ELR (cell line): ENCODE data around the gene GIMAP6.
"Not testable (repeated sequence)": the region's sequence is repeated elsewhere in the genome, so short reads cannot be mapped to it uniquely, and the experiment has no call there.

Source experiments
- DNase-seq: peaks from one replicate; pipeline ENCODE4 v3.0.0-alpha.2; 2015; ENCODE audit warnings: low read depth

The GIMAP6 gene

DNA sequence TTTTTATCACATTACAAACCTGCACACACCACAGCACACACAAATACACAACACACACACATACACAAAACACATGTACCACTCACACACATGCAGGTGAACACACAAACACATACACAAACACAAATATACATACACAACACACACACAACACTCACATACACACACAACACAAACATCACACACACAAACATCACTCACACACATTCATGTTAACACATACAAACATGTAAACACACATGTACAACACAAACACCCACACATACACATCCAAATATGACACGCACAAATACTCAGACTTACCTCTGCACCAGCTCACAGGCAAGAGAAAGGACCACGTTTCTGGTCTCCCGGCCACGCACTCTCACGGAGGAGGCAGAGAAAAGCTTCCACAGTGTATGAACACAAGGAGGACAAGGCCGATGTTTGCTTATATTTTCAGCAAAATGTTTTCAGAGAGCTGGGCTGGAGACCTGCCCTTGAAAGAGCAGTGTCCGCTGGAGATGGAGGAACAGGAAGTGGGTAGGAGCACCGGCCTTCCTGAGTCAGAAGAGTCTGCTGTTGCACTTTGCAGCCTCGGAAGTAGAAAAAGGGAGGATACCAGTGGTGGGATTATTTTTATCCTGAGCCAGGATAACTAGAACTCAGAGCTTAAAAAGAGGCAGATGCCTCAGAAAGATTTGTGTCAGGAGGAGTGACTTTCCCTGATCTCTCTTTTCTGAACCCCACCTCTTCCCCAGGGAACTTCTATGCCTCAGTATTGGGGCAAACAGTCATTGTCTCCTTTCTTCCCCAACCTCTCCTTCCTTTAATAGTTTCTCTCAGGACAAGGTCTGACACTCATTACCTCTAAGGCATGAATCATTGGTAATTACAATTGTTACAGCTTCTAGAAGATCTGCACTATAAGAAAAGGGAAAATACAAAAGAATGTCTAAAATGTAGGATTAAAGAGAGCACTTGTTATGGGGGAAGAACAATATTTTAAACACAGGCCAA lies at the start of gene GIMAP6:
TSS of gene GIMAP6 (minus strand) at position 520 of the 999 bp plus-strand sequence. CDS start 2,243 bp downstream, outside the sequence.
- DNase-seq: no peak

DNA sequence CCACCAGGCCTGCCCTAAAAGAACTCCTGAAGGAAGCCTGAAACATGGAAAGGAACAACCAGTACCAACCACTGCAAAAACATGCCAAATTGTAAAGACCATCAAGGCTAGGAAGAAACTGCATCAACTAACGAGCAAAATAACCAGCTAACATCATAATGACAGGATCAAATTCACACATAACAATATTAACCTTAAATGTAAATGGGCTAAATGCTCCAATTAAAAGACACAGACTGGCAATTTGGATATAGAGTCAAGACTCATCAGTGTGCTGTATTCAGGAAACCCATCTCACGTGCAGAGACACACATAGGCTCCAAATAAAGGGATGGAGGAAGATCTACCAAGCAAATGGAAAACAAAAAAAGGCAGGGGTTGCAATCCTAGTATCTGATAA lies 48.2 kb upstream of the GIMAP6 start:
- not testable (repeated sequence) for DNase-seq

DNA sequence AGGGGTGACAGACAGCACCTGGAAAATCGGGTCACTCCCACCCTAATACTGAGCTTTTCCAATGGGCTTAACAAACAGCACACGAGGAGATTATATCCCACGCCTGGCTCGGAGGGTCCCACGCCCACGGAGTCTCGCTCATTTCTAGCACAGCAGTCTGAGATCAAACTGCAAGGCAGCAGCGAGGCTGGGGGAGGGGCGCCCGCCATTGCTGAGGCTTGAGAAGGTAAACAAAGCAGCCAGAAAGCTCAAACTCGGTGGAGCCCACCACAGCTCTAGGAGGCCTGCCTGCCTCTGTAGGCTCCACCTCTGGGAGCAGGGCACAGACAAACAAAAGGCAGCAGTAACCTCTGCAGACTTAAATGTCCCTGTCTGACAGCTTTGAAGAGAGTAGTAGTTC lies 46.4 kb upstream of the GIMAP6 start:
- DNase-seq: not testable (repeated sequence)

DNA sequence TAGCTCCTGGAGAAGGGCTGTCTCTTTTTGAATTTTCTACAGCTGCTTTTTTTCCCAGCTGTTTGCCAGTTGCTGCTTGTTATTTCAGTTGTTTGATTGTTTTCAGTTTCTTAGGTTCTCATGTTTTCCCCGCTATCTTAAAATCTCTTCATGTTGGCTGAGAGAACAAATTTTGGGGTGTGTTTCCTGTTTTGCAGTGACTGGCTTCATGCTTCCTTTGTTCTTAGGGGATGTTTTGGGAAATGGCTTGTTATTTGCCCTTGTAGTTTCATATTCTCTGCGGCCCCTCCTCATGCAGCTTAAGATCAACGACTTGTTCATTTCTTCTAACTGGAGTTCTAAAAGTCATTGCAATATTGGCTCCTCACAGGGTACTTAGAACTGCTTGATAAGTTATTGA lies 44.7 kb upstream of the GIMAP6 start:
- not testable (repeated sequence) for DNase-seq

DNA sequence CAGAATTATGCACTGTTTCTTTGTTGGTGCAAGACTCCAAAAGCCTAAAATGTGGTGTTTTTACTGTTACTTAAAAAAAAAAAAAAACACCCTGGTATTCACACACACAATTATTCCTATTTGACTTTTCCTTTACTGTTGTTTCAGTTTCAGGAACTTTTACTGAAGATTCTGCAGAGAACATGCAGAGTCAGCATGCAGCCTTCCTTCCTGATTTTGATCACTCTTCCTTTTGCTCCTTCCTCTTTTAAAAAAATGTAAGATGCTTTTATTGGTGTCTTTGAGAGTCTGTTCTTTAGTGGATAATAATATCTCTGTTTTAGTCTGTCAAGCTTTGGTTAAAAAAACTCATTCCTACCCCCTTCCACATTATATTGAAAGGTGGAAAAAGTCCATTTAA lies 44.1 kb upstream of the GIMAP6 start:
- DNase-seq: not testable (repeated sequence)

DNA sequence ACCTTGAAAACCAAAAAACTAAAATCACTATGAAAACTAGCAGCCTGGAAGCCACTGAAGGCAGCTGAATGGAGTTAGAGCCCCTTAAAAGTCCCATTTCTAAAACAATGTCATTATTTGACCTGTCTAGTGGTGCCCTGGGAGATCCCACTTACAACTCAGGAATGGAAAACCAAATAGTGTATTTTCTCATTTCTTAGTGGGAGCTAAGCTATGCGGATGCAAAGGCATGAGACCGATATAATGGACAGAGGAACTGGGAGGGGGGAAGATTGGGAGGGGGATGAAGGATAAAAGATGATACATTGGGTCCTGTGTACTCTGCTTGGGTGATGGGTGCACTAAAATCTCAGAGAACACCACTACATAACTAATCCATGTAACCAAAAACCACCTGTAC lies 43.5 kb upstream of the GIMAP6 start:
- DNase-seq: no peak

DNA sequence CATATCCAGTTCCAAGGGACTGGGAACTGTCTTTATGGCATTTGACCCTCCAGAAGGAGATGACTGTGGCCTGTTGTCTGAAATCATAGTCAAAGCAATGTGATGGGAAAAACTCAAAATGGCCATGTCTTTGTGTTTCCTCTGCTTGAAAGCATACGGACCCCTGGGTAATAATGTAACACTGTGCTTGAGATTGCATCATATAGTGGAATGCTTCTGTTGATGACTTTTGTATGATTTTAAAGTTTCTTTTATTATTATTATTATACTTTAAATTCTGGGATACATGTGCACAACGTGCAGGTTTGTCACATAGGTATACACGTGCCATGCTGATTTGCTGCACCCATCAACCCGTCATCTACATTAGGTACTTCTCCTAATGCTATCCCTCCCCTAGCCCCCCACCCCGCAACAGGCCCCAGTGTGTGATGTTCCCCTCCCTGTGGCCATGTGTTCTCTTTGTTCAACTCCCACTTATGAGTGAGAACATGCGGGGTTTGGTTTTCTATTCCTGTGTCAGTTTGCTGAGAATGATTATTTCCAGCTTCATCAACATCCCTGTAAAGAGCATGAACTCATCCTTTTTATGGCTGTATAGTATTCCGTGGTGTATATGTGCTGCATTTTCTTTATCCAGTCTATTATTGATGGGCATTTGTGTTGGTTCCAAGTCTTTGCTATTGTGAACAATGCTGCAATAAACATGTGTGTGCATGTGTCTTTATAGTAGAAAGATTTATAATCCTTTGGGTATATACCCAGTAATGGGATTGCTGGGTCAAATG lies 39.8 kb upstream of the GIMAP6 start:
- DNase-seq: not testable (repeated sequence)

DNA sequence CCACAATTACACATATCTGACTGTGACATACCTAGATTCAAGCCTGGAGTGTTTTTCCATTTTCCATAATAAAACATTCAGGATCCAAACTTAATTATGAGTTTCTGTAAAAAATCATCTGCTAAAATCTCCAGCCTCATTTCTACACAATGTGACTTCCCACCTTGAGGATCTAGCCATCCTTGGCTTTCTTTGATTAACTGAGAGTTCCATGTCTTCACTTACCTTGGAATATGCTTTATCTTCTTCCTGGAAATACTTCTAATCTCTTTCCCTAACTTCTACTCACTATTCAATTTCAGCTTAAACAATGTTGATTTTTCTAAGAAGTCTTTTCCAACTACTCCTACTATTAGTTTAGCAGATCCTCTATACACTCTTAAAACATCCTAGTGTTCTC lies 36.8 kb upstream of the GIMAP6 start:
- DNase-seq: no peak

DNA sequence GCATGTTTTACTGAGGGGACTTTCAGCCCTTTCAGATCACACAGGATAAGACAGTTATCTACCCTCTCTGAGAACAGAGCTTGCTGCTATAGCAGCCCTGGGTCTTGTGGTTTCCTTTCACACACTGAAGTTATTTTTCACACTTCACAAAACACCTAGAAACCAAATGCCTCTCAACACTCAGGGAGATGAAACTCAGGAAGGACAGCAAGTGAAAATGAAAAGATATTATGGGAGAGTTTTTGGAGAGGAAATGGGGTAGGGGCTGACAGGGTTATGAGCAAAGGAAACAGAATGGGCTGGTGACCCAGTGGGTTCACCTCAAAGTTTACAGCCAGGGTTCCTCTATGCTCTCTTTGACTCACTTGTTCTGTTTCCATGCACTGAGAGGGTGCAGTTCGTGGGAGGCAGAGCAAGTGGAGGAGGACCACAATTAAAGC lies 36.3 kb upstream of the GIMAP6 start:
- no peak for DNase-seq

DNA sequence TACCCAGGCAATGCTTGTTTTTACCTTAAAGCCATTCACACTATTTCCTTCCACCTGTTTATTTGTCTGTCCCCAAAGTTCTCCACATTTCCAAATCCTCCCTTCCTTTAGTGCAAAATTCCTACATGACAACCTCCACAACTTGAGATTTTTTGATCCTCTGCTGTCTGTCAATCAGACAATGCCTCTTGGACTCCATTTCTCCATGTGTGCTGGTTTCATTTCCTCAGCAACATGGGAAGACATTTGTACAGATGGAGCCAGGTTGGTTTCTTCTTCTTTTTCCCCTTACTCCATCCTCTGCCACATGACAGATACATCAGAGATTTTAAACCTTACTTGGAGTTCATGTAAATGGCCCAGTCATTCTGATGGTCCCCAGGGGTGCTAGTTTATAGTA lies 34.2 kb upstream of the GIMAP6 start:
- DNase-seq: no peak

DNA sequence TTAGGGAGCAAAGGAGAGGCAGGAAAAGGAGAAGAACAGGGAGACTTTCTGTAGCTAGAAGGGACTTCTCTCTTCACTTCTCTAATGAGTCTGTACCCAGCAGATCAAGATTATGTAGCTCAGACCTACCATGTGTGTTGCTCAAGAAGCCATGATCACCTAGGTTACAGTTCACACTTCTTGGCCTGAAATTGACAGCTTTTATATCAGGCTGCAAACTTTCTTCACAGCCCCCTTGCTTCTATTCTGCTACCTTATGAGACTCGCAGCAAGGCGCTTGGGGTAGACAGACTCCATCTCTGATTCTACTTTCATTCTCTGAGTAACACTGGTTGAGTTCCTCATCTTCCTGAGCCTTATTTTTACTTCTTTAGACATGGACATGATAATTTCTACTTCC lies 33.7 kb upstream of the GIMAP6 start:
- DNase-seq: no peak

DNA sequence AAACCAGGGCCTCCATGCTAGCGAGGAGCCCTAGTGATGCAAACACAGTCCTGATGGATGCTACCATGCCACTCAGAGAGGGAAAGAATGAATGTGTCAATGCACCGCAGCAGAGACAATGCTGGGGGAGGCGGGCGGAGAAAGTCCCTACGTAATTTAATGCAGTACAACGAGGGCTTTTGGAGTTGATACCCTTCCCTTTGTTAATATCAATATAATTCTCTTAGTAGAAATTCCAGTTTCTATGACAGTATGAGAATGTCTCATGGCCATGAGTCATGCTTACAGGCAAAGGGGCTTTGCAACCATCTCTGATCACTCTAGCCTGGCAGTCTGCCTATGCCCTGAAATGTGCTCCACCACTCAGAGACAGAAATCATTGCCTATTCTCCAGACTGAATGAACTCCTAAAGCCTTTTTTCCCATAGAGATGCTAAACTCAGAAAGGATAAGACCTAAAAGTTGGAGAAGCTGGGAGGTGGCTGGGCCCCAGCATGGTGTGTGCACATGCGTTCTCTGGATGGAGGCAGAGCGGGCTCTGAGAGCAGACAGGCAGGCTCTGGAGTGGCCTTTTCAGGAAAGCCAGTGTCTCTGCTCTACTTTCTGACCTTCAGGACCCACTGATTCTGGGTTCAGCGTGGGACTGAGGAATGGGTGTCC lies 33.0 kb upstream of the GIMAP6 start:
- DNase-seq: no peak

DNA sequence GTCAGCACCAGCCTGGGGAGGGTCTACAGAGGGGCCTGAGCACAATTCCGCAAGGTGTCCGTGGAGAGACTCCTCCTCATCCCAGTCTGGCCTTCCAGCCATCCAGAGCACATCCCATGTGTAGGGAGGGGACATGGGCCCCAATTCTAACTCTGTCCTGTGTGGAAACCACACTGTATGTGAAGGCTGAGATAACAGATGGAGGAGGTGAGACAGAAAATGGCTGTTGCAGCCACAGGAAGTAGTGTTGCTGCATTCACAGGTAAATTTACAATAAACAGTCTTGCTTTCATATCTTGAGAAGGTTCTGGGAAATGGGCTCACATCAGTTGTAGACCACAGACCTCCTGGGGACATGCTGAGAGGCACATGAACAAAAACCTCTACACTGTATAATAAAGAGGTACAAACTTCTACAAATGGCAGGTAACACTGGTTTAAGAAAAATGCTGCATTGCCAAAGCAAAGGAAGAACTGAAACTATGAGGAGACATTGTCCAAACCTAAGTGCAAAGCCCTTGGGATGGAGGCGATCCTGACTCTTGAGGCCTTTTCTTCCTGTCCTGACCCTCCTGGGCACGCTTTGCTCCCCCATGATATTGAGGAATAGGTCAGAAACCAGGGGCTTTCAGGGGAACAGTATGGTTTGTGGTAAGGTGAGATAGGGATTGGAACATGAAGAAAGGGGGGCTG lies 31.8 kb upstream of the GIMAP6 start:
- no peak for DNase-seq

DNA sequence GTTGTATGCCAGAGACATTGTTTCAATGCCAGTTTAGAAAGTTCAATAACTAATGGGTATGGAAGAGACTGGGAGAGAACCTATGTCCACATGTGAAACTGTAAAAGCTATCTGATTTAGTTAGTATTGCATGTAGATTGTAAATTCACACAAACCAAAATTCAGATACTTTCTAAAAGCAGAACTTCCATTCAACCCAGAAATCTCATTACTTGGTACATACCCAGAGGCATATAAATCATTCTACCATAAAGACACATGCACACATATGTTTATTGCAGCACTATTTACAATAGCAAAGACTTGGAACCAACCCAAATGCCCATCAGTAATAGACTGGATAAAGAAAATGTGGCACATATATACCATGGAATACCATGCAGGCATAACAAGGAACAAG lies 30.6 kb upstream of the GIMAP6 start:
- not testable (repeated sequence) for DNase-seq

DNA sequence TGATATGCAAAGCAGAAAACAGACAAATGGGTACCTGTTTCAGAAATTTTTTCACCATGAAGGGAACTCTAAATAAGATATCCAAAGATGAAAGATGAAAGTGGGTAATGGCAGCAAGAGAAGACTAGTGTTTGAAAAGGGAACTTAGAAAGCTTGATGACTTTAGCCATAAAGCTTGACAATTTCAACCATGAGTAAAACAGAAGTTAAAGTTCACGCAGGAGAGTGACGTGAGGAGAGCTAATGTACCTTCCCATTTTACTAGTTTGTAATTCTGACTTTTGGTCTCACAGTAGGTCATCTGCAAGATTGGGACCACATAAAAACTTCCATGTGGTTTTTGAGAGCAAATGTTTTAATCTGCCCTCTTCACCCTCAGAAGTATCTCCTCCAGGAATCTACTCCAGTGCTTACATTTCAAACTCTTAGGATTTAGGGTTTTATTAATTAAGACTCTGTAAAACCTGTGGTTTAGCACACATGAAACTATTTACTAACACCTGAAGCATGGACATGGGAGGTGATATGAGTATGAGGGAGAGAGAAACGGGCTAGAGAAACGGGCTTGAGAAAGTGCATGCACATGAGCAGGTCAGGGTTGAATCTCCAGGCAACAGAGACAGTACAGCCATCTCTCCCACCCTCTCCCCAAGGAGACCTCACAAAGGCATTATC lies 28.9 kb upstream of the GIMAP6 start:
- DNase-seq: no peak

DNA sequence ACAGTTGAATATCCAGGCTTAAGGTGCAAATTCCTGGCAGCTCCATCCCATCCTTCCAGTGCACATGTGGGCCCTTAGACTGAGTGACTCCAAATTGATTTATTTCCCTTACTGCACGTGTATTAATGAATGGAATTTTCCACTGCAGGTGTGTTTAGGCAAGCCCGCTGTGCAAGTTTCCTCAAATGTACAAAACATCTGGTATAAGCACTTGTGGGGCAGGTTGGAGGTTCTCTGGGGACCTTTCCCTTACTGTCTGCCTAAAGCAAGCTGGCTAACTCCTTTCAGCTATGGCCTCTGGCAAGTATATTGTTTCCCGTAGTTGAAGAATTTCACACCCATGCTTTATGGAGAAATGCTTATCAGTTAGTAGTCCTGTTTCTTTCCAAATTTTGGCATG lies 25.3 kb upstream of the GIMAP6 start:
- no peak for DNase-seq

DNA sequence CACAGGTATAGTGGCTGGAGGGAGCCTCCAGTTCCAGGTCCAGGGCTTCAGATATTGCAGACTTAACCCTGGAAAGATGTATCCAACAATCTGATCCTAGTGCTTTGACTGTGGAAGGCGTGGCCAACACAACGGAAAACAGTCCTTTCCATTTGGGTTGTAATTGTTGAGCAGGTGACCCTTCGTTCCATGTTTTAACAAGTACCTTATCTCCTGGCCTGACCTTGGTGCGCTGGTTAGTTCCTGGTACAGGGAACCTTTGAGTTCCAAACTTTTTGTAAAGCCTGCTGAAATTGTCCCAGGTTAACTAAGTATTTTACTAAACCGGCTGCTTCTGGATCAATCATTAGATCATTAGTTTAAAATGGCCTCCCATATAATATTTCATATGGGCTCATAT lies 23.9 kb upstream of the GIMAP6 start:
- DNase-seq: no peak

DNA sequence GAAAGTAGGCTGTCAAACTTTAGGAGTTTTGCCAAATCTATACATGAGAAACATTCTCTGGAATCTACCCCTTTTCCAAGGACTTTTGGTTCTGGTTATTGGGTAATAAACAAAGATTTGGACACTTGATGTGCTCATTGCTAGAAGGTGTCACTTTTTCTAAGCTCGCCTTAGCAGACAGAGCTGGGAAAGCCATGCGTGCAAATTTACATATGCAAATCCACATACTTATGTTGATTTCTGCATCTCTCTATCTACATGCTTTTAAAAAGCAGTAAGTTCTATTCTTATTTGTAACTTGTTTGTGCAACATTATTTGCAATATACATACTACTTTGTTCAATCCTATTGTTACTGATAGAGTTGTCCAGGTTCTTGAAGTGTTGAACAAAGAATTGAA lies 22.5 kb upstream of the GIMAP6 start:
- DNase-seq: no peak

DNA sequence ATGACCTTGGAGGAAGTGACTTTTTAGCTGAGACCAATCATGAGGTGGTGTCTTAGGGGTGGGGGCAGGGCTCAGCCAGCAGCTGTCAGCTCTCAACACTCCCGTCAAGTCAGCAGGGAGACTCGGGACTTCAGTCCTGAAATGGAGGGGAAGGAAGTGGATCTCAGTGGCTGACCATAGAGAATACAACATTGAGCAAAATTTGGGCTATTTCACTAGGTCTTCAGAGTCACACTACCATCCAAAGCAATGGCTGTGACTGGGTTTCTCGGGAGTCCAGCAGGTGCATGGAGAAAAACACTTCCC lies 16.8 kb upstream of the GIMAP6 start:
- no peak for DNase-seq

DNA sequence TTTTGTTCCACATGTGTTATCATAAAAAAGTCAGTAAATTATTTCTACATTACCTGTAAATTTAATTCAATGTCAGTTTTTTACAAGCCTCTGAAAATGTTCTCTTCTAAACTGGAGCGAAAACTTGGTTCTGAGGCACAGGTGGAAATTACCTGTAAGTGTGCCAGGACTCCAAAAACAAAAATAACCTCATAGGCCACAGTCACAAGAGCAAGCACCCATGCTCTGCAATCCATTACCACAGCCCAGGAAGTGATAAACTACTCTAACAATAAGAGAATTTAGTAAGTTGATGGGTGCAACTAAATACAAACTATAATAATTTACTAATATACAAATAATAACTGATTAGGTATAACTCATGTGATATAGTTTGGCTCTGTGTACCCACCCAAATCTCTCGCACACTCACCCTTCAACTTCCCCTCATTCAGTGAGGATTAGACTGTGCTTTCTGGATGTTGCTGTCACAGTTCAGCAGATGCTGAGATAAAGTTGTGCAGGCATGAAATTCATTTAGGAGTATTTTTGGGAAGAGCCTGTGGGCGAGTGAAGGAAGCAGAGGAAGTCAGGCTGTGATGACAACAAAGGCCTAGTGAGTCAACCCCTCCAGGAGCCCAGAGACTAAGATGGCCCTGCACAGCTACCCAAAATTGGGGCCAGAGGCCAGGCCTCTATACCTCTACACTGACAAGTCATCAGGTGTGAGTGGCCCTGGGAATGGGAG lies 16.3 kb upstream of the GIMAP6 start:
- no peak for DNase-seq
